ENCODE data around the gene TENT5C. TPM values are rescaled to one million over a fixed set of nuclear protein-coding genes. Genes with fewer than 3 reads are reported as not detected.

The TENT5C gene
- total and polyA plus RNA-seq, 2 of the 13 experiments (the other 11 are each of a cell fraction or from before 2014, with no cell fraction given), result 0.02 to 0.38 TPM

GRCh38 chr1:117568999-117569398 is 36.8 kb upstream of the TENT5C start:
- WGBS (ENCODE audit: low lambda C conversion rate), result 53% methylated on average over 6 of the region's 6 CpGs
- no peak overlapping the region for H3K4me3 ChIP-seq (replicated peaks in 1 of 3; ENCODE audit: insufficient read depth in 1 of 3, low read depth in 2 of 3, low read length in 3 of 3)
- ATAC-seq, result no peak
- POLR2A ChIA-PET, result no interaction called here
- no peaks in the 10 kb centered on the region for H3K79me2 ChIP-seq (ENCODE audit: insufficient read depth, low read length)
- no peak overlapping the region for H3K27ac ChIP-seq (ENCODE audit: extremely low read length, insufficient read depth, low read length)
- no peak overlapping the region for H3K9ac ChIP-seq (ENCODE audit: insufficient read depth, low read depth, low read length)
- in situ Hi-C loops (cut with HindIII; ENCODE audit: extremely low pct_ligation_motif_present, low pct_unique_long_range_greater_than_20kb) (no loop called here), intact Hi-C loops (cut with micrococcal nuclease; ENCODE audit: unreplicated experiment) (no loop called here)
- no peak for FAIRE-seq
- H3K27me3 ChIP-seq (ENCODE audit: control insufficient read depth in 1 of 2, insufficient read depth in 2 of 2, low read length in 2 of 2), result peaks cover 0 to 1% of the 10 kb centered on the region in 2 experiments; a peak in 1 of 5 replicates
- H2AFZ ChIP-seq (ENCODE audit: low read length), result no peak overlapping the region
- CTCF ChIA-PET (ENCODE audit: low intra/inter-chr PET ratio, low total read pairs), result no interaction called here
- H3K9me3 ChIP-seq (ENCODE audit: low read length), result no peaks in the 10 kb centered on the region
- H3K36me3 ChIP-seq (replicated peaks in 1 of 2; ENCODE audit: control insufficient read depth in 1 of 2, insufficient read depth in 2 of 2, low read length in 2 of 2), result no peaks in the 10 kb centered on the region
- H3K4me2 ChIP-seq (ENCODE audit: low read depth, low read length), result no peak overlapping the region
- TF ChIP-seq HNRNPH1 (optimal IDR thresholded peaks at IDR 0.05; ENCODE audit: low read depth, low read length), result no peak
- TF ChIP-seq, protein P1, sequence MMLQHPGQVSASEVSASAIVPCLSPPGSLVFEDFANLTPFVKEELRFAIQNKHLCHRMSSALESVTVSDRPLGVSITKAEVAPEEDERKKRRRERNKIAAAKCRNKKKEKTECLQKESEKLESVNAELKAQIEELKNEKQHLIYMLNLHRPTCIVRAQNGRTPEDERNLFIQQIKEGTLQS (CRISPR knock-in tag; IDR thresholded peaks at IDR 0.05), result no peak
- no peak for TF ChIP-seq ZNF552 (CRISPR knock-in tag; IDR thresholded peaks at IDR 0.05; ENCODE audit: borderline replicate concordance)
- TF ChIP-seq ZNF629 (CRISPR knock-in tag; conservative IDR thresholded peaks at IDR 0.05), result no peak
- TF ChIP-seq ZNF20 (CRISPR knock-in tag; IDR thresholded peaks at IDR 0.05), result no peak
- no peak for TF ChIP-seq SRSF9 (IDR thresholded peaks at IDR 0.05; ENCODE audit: borderline replicate concordance, insufficient read depth, low read depth, low read length, poor library complexity, severe bottlenecking)
- no peak for TF ChIP-seq ZNF777 (CRISPR knock-in tag; IDR thresholded peaks at IDR 0.05)
- no peak for TF ChIP-seq RFXANK (CRISPR knock-in tag; IDR thresholded peaks at IDR 0.05)
- TF ChIP-seq SP2 (CRISPR knock-in tag; IDR thresholded peaks at IDR 0.05), result no peak
- TF ChIP-seq HCFC1 (IDR thresholded peaks at IDR 0.05; ENCODE audit: low read depth, low read length), result no peak
- TF ChIP-seq, protein P2, sequence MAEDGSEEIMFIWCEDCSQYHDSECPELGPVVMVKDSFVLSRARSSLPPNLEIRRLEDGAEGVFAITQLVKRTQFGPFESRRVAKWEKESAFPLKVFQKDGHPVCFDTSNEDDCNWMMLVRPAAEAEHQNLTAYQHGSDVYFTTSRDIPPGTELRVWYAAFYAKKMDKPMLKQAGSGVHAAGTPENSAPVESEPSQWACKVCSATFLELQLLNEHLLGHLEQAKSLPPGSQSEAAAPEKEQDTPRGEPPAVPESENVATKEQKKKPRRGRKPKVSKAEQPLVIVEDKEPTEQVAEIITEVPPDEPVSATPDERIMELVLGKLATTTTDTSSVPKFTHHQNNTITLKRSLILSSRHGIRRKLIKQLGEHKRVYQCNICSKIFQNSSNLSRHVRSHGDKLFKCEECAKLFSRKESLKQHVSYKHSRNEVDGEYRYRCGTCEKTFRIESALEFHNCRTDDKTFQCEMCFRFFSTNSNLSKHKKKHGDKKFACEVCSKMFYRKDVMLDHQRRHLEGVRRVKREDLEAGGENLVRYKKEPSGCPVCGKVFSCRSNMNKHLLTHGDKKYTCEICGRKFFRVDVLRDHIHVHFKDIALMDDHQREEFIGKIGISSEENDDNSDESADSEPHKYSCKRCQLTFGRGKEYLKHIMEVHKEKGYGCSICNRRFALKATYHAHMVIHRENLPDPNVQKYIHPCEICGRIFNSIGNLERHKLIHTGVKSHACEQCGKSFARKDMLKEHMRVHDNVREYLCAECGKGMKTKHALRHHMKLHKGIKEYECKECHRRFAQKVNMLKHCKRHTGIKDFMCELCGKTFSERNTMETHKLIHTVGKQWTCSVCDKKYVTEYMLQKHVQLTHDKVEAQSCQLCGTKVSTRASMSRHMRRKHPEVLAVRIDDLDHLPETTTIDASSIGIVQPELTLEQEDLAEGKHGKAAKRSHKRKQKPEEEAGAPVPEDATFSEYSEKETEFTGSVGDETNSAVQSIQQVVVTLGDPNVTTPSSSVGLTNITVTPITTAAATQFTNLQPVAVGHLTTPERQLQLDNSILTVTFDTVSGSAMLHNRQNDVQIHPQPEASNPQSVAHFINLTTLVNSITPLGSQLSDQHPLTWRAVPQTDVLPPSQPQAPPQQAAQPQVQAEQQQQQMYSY (CRISPR knock-in tag; IDR thresholded peaks at IDR 0.05), result no peak
- TF ChIP-seq MAFF (IDR thresholded peaks at IDR 0.05; ENCODE audit: low read depth, low read length), result no peak
- TF ChIP-seq GATAD2A (CRISPR knock-in tag; IDR thresholded peaks at IDR 0.05), result no peak
- no peak for TF ChIP-seq STAG1 (CRISPR knock-in tag; IDR thresholded peaks at IDR 0.05)
- TF ChIP-seq NFKBIZ (CRISPR knock-in tag; IDR thresholded peaks at IDR 0.05), result no peak
- no peak for TF ChIP-seq GABPA (IDR thresholded peaks at IDR 0.05; ENCODE audit: low read depth, low read length)
- TF ChIP-seq GABPA (CRISPR knock-in tag; IDR thresholded peaks at IDR 0.05; ENCODE audit: low read depth), result no peak
- TF ChIP-seq ZNF564 (CRISPR knock-in tag; IDR thresholded peaks at IDR 0.05), result no peak
- no peaks in the 10 kb centered on the region for H4K20me1 ChIP-seq (ENCODE audit: insufficient read depth, low read length)
- peaks cover 13% of the 10 kb centered on the region for H3K4me1 ChIP-seq (ENCODE audit: insufficient read depth, low read length)
- no peak for DNase-seq (ENCODE audit: low spot score)
- no TSS peak for BruUV-seq (replicated peaks)

All from HepG2 (cell line).